ENCODE data around the gene CELSR3.

Gene CELSR3

DNA sequence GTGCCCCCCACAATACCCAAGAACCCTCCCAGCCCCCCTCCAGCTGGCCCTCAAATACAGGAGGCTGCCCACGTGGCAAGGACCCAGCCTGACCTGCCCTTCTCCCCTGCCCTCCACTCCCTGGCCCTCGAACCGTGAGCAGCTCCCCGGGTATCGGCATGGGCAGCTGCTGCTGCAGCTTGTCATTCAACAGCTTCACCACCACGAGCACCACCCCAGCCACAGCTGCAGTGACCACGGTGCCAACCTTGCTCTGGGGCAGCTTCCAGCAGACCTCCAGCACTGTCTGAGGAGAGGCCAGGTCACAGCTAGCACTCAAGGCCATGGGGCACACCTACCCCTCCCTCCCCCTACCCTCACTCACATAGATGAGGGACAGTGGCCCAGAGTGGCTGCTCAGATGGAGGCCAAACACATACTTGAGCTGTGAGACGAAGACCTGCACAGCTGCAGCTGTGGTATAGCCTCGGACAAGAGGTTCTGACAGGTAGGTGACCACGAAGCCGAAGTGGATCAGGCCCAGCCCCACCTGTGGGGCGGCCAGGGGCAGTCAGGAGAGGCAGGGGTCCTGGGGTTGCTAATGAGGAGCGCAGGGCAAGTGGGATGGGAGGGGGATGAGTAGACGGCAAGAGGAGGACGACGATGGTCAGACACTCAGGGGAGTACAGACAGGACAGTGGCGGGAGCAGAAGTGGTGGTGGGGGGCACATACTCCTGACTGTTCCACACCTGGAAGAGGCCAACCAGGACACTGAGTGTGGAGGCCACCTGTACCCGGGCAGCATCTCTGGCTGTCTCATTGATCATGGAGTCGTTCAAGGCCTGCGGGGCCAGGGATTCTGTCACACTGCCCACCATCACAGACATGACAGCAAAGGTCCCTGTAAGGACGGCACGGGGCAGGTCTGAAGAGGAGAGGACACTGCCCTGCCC, 30.9 kb downstream of the CELSR3 start:
- no peak for FAIRE-seq

DNA sequence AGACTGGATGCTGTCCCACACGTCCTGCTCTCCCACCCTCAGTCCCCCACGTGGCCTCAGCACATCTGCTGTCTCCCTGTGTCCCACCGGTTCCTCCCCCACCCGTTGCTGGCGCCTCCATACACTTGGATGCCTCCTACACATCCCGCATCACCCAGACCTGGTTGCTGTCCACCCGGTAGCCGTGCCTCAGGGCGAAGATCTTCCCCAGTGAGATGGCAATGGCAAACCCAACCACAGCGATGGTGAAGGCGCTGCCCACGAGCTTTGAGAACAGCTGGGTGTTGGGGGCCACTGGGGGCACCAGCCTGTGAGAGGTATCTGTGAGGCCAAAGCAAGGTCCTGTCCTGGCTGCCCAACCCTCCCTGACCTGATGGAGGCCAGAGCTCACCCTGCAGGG, 31.9 kb downstream of the CELSR3 start:
- FAIRE-seq, result no peak

- FAIRE-seq, result no peak
These were observed 32.3 kb downstream of the CELSR3 start for GRCh38 chr3:48630407-48630806.

DNA sequence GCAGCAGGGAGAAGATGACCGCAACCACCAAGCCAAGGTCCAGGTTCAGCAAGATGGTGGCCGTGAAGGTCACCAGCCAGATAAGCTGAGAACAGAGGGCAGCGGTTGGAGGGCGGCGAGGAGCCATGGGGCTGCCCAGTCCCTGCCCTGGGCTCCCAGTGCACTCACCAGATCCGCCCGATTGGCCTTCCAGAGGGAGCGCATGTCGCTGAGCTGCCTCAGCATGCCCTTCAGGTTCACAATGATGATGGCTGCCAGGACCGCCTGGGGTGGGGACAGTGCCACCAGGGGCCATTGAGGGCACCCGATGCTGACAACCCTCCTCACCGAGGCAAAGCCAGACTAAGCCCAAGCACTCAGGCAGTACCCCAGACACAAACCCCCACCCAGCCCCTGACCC, 32.8 kb downstream of the CELSR3 start:
- no peak for FAIRE-seq

GRCh38 chr3:48628277-48629017, 34.2 kb downstream of the CELSR3 start:
- FAIRE-seq, result no peak

GRCh38 chr3:48625600-48625999, 37.1 kb downstream of the CELSR3 start:
- no peak for FAIRE-seq

DNA sequence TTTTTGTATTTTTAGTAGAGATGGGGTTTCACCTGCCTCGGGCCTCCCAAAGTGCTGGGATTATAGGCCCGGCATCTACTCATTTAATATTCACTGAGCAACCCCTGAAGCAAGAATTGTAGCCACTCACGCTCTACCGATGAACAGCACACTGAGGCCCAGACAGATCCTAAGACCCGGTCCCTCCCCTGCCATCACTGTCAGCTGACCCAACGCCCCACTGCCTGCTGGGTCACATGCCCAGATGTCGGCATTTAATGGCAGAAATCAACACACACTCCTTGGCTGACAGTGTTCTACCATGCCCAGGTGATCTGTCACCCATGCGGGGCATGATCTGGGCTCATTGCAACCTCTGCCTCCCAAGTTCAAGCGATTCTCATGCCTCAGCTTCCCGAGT, 37.9 kb downstream of the CELSR3 start:
- no peak for FAIRE-seq

- FAIRE-seq, result no peak
These were observed 38.7 kb downstream of the CELSR3 start for GRCh38 chr3:48623851-48624547.

- no peak for FAIRE-seq
These were observed 41.2 kb downstream of the CELSR3 start, which contains the start of gene TMEM89 for GRCh38 chr3:48621461-48621869. Gene TMEM89, minus strand, starts transcription at chr3:48621769. Its CDS starts 13 bp downstream, at chr3:48621756.

DNA sequence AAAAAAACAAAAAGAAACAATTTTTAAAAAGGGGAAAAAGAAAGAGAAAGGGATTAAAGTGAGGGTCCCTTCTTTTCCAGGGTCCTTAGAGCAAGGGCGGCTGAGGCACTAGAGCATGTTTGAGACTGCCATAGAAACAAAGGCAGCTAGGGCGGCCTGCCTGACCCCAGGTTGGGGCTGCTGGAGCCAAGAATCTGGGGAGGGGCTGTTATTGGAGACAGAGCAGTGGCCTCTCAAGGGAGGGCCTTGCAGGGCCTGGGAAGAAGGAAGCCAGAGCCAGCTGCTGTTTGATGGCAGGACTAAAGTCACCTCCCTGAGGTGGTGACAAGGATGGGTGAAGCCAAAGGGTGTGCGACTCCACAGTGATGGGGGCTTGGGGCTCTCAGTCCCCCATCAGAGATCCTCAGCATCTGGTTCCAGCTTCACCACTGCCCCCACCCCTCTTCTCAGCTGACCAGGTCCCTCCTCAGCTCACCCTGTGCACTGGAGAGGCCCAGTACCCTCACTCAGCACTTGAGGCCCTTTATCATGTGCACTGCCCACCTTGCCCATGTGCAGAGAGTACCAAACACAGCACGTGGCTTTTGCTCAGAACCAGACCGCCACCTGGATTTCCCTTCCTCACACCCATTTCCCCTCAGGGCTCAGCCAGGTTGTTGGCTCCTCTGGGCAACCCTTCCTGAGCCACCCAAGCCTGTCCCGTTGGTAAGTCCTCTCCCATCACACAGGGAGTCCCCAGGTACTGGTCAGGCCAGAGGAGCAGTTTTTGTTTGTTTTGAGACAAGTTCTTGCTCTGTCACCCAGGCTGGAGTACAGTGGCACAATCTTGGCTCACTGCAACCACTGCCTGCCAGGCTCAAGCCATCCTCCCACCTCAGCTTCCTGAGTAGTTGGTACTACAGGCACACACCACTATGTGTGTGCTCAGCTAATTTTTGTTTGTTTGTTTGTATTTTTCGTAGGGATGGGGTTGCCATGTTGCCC, 42.9 kb downstream of the CELSR3 start:
- no peak for FAIRE-seq

GRCh38 chr3:48617559-48617958, 45.1 kb downstream of the CELSR3 start:
- FAIRE-seq, result no peak

DNA sequence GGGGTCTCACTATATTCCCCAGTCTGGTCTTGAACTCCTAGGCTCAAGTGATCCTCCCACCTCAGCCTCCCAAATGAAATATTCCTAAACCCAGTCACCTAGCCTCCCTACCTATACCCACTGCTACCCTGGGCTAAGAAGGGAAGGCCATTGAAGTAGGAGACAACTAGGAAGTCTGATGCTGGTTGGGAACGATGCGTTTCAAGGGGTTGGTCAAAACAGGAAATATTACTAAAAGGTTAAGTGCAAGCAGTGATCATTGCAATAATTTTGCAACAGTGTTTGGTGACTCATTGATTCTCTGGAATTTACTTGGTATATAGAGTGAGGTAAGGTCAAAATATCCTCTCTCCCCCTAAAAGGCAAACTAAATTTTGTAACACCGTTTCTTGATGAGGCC, 48.6 kb downstream of the CELSR3 start:
- FAIRE-seq, result no peak

DNA sequence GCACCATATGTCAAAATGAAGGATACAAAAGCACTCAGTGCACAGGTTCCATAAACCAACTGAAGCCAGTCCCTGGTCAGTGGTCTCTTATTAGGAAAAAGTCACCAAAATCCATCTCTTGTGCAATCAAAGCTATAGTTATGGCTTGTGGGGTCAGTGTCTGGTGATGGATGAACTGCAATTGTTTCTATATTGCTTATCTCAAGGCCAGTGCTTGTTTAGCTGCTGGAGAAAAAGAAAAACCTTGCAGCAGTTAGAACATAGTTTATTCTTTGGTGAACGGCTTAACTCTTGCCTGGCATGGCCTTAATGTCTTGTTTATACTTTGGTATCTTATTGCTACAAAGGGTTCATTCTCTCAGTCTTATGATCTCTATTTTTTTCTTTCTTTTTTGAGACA, 50.4 kb downstream of the CELSR3 start:
- no peak for FAIRE-seq

GRCh38 chr3:48609088-48610005, 53.3 kb downstream of the CELSR3 start, which contains the start of gene UQCRC1:
Gene UQCRC1, minus strand, starts transcription at chr3:48609646. Its CDS starts 26 bp downstream, at chr3:48609620.
- no peak for FAIRE-seq

GRCh38 chr3:48607519-48607918, 55.2 kb downstream of the CELSR3 start:
- FAIRE-seq, result no peak

DNA sequence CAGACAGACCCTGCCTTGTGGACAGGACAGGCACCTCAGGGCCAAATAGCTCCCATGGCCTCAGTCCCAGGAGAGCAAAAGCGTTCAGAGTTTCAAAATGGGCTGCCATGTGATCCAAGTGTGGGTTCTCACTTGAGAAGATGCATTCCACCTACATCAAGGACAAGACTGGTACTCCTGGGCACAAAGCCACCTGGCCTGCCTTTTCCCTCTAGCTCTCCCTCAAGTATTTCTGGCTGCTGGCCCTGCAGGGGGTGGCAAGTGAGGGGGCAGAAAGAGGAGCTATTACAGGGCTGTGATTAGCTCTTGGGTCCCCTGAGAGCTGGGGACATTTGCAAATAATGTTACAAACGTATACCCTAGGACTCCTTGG, 61.1 kb downstream of the CELSR3 start:
- FAIRE-seq, result no peak

- no peak for FAIRE-seq
These were observed 61.7 kb downstream of the CELSR3 start for GRCh38 chr3:48600711-48601621.

DNA sequence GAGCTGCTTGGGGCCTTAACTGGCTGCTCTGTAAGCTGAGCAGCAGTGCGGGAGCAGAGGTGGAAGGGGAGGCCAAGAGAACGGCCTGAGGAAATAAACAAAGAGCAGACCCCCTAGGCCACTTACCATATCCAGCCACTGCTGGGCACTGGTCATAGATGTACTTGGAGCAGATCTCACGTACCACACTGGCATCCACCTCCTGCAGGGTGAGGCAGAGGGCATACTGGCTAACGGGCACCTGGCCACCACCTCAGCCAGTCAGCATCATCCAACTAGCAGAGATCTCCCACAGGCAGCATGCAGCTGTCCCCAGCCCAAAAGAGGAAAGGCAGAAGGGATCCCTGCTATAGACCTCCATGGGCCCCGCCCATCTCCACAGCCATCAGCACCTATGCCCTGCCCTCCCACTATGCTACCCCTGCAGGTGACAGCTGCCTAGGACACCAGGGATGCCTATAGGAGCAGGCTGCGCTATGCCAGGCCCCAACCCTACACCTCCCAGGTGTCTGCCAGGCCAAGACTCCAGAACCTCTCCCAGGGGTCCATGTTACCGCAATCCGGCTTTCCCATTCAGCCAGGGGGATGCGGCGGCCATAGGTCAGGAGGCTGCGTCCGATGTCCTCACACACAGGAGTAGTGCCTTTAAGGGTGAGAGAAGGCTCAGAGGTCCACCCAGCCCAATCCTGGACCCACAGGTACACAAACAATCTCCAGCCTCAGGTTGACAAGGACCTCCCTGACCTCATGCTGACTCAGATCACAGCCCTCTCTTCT, 63.0 kb downstream of the CELSR3 start:
- FAIRE-seq, result no peak

DNA sequence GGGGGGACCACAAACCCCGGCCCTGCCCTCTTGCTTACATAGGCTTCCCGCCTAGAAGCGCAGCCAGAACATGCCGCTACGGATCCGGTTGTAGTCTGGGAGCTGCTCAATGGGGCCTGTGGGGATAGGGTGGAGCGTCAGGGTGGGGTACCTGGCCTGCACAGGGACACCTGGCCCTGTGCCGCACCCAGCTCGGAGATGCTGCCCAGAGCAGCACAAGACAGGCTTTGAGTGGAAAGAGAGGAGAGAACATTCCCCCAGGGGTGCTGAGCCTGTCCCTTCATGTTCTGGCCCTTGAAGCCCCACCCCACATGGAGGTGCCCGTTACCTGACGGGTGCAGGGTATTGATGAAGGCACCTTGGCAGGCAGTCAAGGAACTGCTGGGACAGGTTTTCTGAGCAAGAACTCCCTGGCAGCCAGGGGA, 63.6 kb downstream of the CELSR3 start:
- FAIRE-seq, result no peak

Data from colon (tissue), 2 donors.